Spleen (tissue), 11 donors: ENCODE results near the gene GPRC5D. TPM values are rescaled to one million over a fixed set of nuclear protein-coding genes. Genes with fewer than 3 reads are reported as not detected.

Source experiments
- DNase-seq: peaks from one replicate; pipeline ENCODE4 v3.0.0-alpha.2; 2020
- H3K27ac ChIP-seq, 8 donors: fragments of 200-600 bp; sonication (generic) in 7 of 8; 1 replicate in 4 of 8; 2 replicates in 4 of 8; pipeline versions ENCODE4 v1.5.0 to v1.8.0; 2016 to 2021; ENCODE audit warnings: inconsistent platforms in 4 of 8, mild to moderate bottlenecking in 4 of 8, moderate library complexity in 1 of 8
- H3K27me3 ChIP-seq, 7 donors: fragments of 200-600 bp; sonication (generic) in 6 of 7; replicated peaks in 1 of 7; 1 replicate in 4 of 7; 2 replicates in 3 of 7; pipeline versions ENCODE4 v1.5.0 to v1.8.0; 2016 to 2021; ENCODE audit warnings: inconsistent platforms in 3 of 7, mild to moderate bottlenecking in 1 of 7
- H3K36me3 ChIP-seq, 6 donors: fragments of 200-600 bp; sonication (generic) in 5 of 6; 1 replicate in 4 of 6; 2 replicates in 2 of 6; pipeline versions ENCODE4 v1.5.0 to v1.8.0; 2016 to 2021; ENCODE audit warnings: inconsistent platforms in 2 of 6
- H3K4me1 ChIP-seq, 6 donors: fragments of 200-600 bp; sonication (generic) in 5 of 6; 1 replicate in 3 of 6; 2 replicates in 3 of 6; pipeline versions ENCODE4 v1.5.0 to v1.8.0; 2016 to 2021; ENCODE audit warnings: inconsistent platforms in 3 of 6
- H3K4me3 ChIP-seq, 8 donors: fragments of 200-600 bp; sonication (generic) in 7 of 8; 1 replicate in 4 of 8; 2 replicates in 4 of 8; pipeline versions ENCODE4 v1.5.0 to v1.8.0; 2016 to 2021; ENCODE audit warnings: inconsistent platforms in 4 of 8, mild to moderate bottlenecking in 4 of 8, moderate library complexity in 2 of 8
- H3K9me3 ChIP-seq, 8 donors: fragments of 200-600 bp; sonication (generic) in 7 of 8; 1 replicate in 4 of 8; 2 replicates in 4 of 8; pipeline versions ENCODE4 v1.5.0 to v1.8.0; 2016 to 2021; ENCODE audit warnings: inconsistent platforms in 4 of 8
- POLR2A ChIP-seq, 3 donors: fragments of 450-650 bp; IDR thresholded peaks; one replicate each; pipeline ENCODE4 v1.5.1; 2017; ENCODE audit warnings: antibody characterized with exemption in 3 of 3, mild to moderate bottlenecking in 1 of 3
- POLR2AphosphoS5 ChIP-seq, 3 donors: sonication (generic); formaldehyde crosslinking; IDR thresholded peaks; one replicate each; pipeline ENCODE4 v1.5.1; 2017; ENCODE audit warnings: antibody characterized with exemption in 3 of 3
- whole genome bisulfite sequencing, 5 donors: extraction: QIAGEN DNeasy Blood & Tissue Kit in 3 of 5; methylation state at CpG; one replicate each; pipeline versions ENCODE4 v1.1.5 to v1.1.7; 2013 to 2018; 5-methylcytosine and 5-hydroxymethylcytosine counted together
- intact Hi-C: fragments of 100-400 bp; cut with DNase I; formaldehyde crosslinking; loops from one replicate; pipeline ENCODE4 v1.15.0; 2023; ENCODE audit warnings: low total_unique reads
- polyA plus RNA-seq, 3 donors: library from polyadenylated mRNA; stranded (reverse); fragments of 200-250 nt; gene quantifications; one replicate each; pipeline ENCODE4 v1.2.1, GENCODE V29; 2013
- total RNA-seq, 7 donors: library from RNA; depleted of rRNA in 3 of 7; stranded (reverse); fragments of >200 nt in 3 of 7; fragmentation: NEBNext Ultra II Directional in 4 of 7; extraction: Animal tissue kit (Norgen Biotek cat#: 25700) in 4 of 7; gene quantifications; one replicate each; pipeline versions ENCODE4 v1.1.0 to v1.2.1, GENCODE V29; 2016 to 2021
- TF ChIP-seq, protein P1 (sequence below), 11 experiments: fragments of 200-600 bp in 7 of 11; fragments of 450-650 bp in 4 of 11; sonication (generic) in 4 of 11; IDR thresholded peaks in 8 of 11; conservative IDR thresholded peaks in 3 of 11; 1 replicate in 7 of 11; 2 replicates in 4 of 11; pipeline versions ENCODE4 v1.4.0 to v1.8.0; 2016 to 2021; ENCODE audit warnings: antibody characterized with exemption in 11 of 11, inconsistent platforms in 4 of 11, mild to moderate bottlenecking in 1 of 11
- donor health status: healthy with polysubstance abuse.
- donor health status: DM: no; HTN: no; CAD: no; lungs with moderate emphysema.
- donor health status: DM: no; HTN: no; CAD: no.
- donor health status: Bipolar disorder and iron deficiency.
- donor health status: healthy.
- donor health status: DM: no; HTN: no; CAD: no.
- donor health status: DM: yes; HTN: yes; CAD: no.

The GPRC5D gene
- total and polyA plus RNA-seq, 10 donors, result 0.23 to 1.4 (median 0.41) TPM; not detected in 5

DNA sequence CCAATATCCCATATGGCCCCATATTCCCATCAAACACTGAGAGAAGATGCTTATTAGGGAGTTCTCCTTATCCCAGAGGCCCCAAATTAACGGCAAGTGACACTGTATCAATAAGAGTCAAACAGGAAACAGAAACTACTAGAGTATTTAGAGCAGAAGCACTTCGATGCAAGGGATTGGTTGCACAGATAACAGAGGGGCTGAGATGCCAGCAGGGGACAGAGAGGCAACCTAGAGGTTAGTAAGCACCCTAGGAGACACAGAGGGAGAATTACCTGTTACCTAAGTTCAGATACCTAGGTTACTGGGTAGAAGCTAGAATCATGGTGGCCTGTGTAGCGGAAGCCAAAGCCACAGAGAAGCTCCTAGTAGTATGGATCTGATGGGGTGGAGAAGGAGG, 45.2 kb upstream of the GPRC5D start:
- Histone ChIP-seq H3K4me3 (peak overlapping the region in 3 of 8 donors; percentile 71 to 79 (median 74)), H3K36me3 (no peaks in the 10 kb centered on the region), H3K4me1 (peaks cover 20 to 88% (median 55%) of the 10 kb centered on the region in 6 donors), H3K27me3 (no peaks in the 10 kb centered on the region), H3K27ac (peak overlapping the region in 7 of 8 donors; percentile 11 to 95 (median 32)), H3K9me3 (no peaks in the 10 kb centered on the region)
- no peak for DNase-seq
- intact Hi-C loops, result no loop called here
- 36 to 47% (median 42%) methylated on average over 3 of the region's 3 CpGs for WGBS, 5 donors
- TF ChIP-seq, protein P1, sequence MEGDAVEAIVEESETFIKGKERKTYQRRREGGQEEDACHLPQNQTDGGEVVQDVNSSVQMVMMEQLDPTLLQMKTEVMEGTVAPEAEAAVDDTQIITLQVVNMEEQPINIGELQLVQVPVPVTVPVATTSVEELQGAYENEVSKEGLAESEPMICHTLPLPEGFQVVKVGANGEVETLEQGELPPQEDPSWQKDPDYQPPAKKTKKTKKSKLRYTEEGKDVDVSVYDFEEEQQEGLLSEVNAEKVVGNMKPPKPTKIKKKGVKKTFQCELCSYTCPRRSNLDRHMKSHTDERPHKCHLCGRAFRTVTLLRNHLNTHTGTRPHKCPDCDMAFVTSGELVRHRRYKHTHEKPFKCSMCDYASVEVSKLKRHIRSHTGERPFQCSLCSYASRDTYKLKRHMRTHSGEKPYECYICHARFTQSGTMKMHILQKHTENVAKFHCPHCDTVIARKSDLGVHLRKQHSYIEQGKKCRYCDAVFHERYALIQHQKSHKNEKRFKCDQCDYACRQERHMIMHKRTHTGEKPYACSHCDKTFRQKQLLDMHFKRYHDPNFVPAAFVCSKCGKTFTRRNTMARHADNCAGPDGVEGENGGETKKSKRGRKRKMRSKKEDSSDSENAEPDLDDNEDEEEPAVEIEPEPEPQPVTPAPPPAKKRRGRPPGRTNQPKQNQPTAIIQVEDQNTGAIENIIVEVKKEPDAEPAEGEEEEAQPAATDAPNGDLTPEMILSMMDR (IDR thresholded peaks at IDR 0.05 in 8 of 11, conservative IDR thresholded peaks at IDR 0.05 in 3 of 11), result no peak
- TF ChIP-seq POLR2A (IDR thresholded peaks at IDR 0.05) (no peak), POLR2AphosphoS5 (IDR thresholded peaks at IDR 0.05) (no peak)

GRCh38 chr12:12996209-12996608, 44.2 kb upstream of the GPRC5D start:
- Histone ChIP-seq H3K4me3 (no peak overlapping the region), H3K27ac (peak overlapping the region in 1 of 8 donors; percentile 94), H3K27me3 (no peaks in the 10 kb centered on the region), H3K4me1 (peaks cover 16 to 88% (median 50%) of the 10 kb centered on the region in 6 donors), H3K9me3 (no peaks in the 10 kb centered on the region), H3K36me3 (no peaks in the 10 kb centered on the region)
- 81 to 95% (median 85%) methylated on average over 3 of the region's 3 CpGs for WGBS, 5 donors
- no peak for TF ChIP-seq POLR2A (IDR thresholded peaks at IDR 0.05)
- intact Hi-C loops, result no loop called here
- DNase-seq, result no peak

GRCh38 chr12:12995088-12995487, 43.1 kb upstream of the GPRC5D start:
- Histone ChIP-seq H3K27ac (peak overlapping the region in 1 of 8 donors; percentile 80), H3K4me3 (no peak overlapping the region)
- 94 to 97% (median 96%) methylated on average over 3 of the region's 3 CpGs for WGBS, 5 donors

DNA sequence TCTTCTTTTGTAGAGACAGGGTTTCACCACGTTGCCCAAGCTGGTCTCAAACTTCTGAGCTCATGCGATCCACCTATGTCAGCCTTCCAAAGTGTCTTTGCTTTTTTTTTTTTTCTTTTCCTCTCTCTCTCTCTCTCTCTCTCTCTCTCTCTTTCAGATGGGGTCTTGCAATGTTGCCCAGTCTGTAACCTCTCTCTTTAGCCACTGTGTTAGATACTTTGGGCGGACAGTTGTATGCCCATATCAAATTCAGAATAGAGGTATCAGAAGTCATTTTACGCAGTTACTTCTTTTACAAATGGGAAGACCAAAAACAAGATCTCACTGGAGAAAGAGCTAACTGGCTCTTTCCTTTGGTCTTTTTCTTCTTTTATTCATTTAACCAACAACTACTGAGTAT, 41.4 kb upstream of the GPRC5D start:
- Histone ChIP-seq H3K9me3 (no peaks in the 10 kb centered on the region), H3K36me3 (peaks cover 0 to 11% (median 9%) of the 10 kb centered on the region in 6 donors), H3K27me3 (no peaks in the 10 kb centered on the region), H3K4me3 (no peak overlapping the region), H3K4me1 (peaks cover 2 to 70% (median 35%) of the 10 kb centered on the region in 6 donors), H3K27ac (peak overlapping the region; percentile 28 to 87 (median 79))
- TF ChIP-seq POLR2A (IDR thresholded peaks at IDR 0.05), result no peak
- no peak for TF ChIP-seq POLR2AphosphoS5 (IDR thresholded peaks at IDR 0.05)
- TF ChIP-seq, protein P1 (IDR thresholded peaks at IDR 0.05 in 8 of 11, conservative IDR thresholded peaks at IDR 0.05 in 3 of 11), result no peak
- intact Hi-C loops, result no loop called here
- WGBS, 5 donors, result 91 to 94% (median 93%) methylated on average over 4 of the region's 4 CpGs
- no peak for DNase-seq

More at GRCh38 chr12:12995088-12995487, 43.1 kb upstream of the GPRC5D start:
- Histone ChIP-seq H3K4me1 (peaks cover 16 to 86% (median 50%) of the 10 kb centered on the region in 6 donors), H3K9me3 (no peaks in the 10 kb centered on the region), H3K27me3 (no peaks in the 10 kb centered on the region), H3K36me3 (no peaks in the 10 kb centered on the region)
- intact Hi-C loops, result no loop called here
- no peak for DNase-seq
- TF ChIP-seq, protein P1 (IDR thresholded peaks at IDR 0.05 in 8 of 11, conservative IDR thresholded peaks at IDR 0.05 in 3 of 11), result no peak
- no peak for TF ChIP-seq POLR2A (IDR thresholded peaks at IDR 0.05)
- TF ChIP-seq POLR2AphosphoS5 (IDR thresholded peaks at IDR 0.05), result no peak
